ENCODE measurements around the gene VPS26B.

- no peak for TF ChIP-seq CTCF (IDR thresholded peaks at IDR 0.05)
- no peak for TF ChIP-seq TCF7L2 (IDR thresholded peaks at IDR 0.05; ENCODE audit: low read depth, low read length)
- TF ChIP-seq SIN3A (IDR thresholded peaks at IDR 0.05; ENCODE audit: borderline replicate concordance, insufficient read depth, low read depth, low read length), result no peak
- no peak for TF ChIP-seq REST (IDR thresholded peaks at IDR 0.05; ENCODE audit: insufficient read depth in 1 of 2, low read depth in 2 of 2, low read length in 1 of 2)
Measured at GRCh38 chr11:134277183-134278001, 52.9 kb downstream of the VPS26B start.

All from Panc1 (cell line).